Type B pancreatic cell (in vitro differentiated cells): ENCODE results near the gene FAM187B. TPM values are rescaled to one million over a fixed set of nuclear protein-coding genes. Genes with fewer than 3 reads are reported as not detected.
A peak's percentile ranks its signal among the peaks of the same experiment; 100 is the strongest.

Experiments
- DNase-seq: peaks from one replicate; pipeline ENCODE4 v3.0.0; 2021; ENCODE audit warnings: mixed read lengths; ENCODE audit not compliant: unreplicated experiment; ENCODE audit errors: extremely low spot score
- H3K27ac Mint-ChIP-seq: 2 replicates; pipeline ENCODE4 v1.8.0; 2021; ENCODE audit warnings: mild to moderate bottlenecking, mixed read lengths
- H3K27me3 Mint-ChIP-seq: 2 replicates; pipeline ENCODE4 v1.8.0; 2021; ENCODE audit warnings: mixed read lengths
- H3K36me3 Mint-ChIP-seq: 2 replicates; pipeline ENCODE4 v1.8.0; 2021; ENCODE audit warnings: mixed read lengths
- H3K4me1 Mint-ChIP-seq: one replicate; pipeline ENCODE4 v1.8.0; 2021; ENCODE audit warnings: mixed read lengths; ENCODE audit not compliant: unreplicated experiment
- H3K4me3 Mint-ChIP-seq: 2 replicates; pipeline ENCODE4 v1.8.0; 2021; ENCODE audit warnings: mild to moderate bottlenecking, mixed read lengths
- H3K9me3 Mint-ChIP-seq: 2 replicates; pipeline ENCODE4 v1.8.0; 2021; ENCODE audit warnings: mixed read lengths
- total RNA-seq: library from RNA; stranded (reverse); gene quantifications from 2 replicates; pipeline ENCODE4 v1.2.1, GENCODE V29; 2021; ENCODE audit warnings: low replicate concordance
- TF ChIP-seq, protein P1 (sequence below): fragments of 200-600 bp; sonication (generic); conservative IDR thresholded peaks from 2 replicates; pipeline ENCODE4 v1.5.0; 2021; ENCODE audit warnings: antibody characterized with exemption, mild to moderate bottlenecking

FAM187B gene
- total RNA-seq, 1 donor from 2014 or later, result not detected

DNA sequence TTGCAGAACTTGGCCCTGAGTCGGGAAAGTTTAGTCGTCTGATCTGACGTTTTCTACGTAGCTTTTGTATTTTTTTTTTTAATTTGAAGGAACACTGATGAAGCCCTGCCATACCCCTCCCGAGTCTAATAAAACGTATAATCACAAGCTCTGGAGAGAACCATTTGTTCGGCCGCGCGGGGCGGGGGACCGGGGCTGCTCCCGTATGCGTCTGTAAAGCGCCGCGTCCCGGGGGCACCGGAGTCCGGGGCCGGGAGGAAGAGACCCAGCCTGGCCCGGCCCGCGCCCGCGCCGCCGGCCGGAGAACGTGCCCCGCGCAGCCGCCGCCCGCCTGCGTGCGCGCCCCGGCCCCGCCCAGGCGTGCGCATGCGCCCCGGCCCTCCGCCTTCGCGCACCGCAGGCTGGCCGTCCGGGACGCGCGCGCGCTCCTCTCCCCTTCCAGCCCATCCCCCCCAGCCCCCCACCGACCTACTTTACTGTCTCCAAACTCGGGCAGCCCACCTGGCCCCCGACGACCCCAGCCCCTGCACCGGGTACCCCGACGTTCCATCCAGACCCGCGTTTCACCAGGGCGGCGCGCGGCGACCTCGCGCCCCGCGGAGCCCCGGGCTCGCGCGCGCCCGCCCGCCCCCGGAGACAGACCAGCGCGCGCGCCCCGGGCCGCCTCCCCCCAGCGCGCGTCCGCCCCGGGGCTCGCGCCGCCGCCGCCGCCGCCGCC, 39.4 kb upstream of the FAM187B start:
- Mint-ChIP-seq H3K9me3 (no peaks in the 10 kb centered on the region), H3K4me3 (peak overlapping the region; percentile 93), H3K27ac (peak overlapping the region; percentile 94), H3K27me3 (no peaks in the 10 kb centered on the region), H3K4me1 (peaks cover 18% of the 10 kb centered on the region), H3K36me3 (peaks cover 4% of the 10 kb centered on the region)
- TF ChIP-seq, protein P1, sequence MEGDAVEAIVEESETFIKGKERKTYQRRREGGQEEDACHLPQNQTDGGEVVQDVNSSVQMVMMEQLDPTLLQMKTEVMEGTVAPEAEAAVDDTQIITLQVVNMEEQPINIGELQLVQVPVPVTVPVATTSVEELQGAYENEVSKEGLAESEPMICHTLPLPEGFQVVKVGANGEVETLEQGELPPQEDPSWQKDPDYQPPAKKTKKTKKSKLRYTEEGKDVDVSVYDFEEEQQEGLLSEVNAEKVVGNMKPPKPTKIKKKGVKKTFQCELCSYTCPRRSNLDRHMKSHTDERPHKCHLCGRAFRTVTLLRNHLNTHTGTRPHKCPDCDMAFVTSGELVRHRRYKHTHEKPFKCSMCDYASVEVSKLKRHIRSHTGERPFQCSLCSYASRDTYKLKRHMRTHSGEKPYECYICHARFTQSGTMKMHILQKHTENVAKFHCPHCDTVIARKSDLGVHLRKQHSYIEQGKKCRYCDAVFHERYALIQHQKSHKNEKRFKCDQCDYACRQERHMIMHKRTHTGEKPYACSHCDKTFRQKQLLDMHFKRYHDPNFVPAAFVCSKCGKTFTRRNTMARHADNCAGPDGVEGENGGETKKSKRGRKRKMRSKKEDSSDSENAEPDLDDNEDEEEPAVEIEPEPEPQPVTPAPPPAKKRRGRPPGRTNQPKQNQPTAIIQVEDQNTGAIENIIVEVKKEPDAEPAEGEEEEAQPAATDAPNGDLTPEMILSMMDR, result no peak
- DNase-seq, result peak; percentile 85

DNA sequence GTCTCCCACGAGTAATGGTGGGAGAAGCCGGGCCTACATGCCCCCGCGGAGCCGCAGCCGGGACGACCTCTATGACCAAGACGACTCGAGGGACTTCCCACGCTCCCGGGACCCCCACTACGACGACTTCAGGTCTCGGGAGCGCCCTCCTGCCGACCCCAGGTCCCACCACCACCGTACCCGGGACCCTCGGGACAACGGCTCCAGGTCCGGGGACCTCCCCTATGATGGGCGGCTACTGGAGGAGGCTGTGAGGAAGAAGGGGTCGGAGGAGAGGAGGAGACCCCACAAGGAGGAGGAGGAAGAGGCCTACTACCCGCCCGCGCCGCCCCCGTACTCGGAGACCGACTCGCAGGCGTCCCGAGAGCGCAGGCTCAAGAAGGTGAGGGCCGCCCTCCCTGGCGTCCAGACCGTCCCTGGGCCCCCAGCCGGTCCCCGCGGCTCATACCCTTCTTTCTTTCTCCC, 38.8 kb upstream of the FAM187B start:
- no peak for DNase-seq
- Mint-ChIP-seq H3K9me3 (no peaks in the 10 kb centered on the region), H3K4me3 (peak overlapping the region; percentile 93), H3K36me3 (peaks cover 4% of the 10 kb centered on the region), H3K4me1 (peaks cover 18% of the 10 kb centered on the region), H3K27me3 (no peaks in the 10 kb centered on the region), H3K27ac (peak overlapping the region; percentile 94)
- TF ChIP-seq, protein P1, result no peak

DNA sequence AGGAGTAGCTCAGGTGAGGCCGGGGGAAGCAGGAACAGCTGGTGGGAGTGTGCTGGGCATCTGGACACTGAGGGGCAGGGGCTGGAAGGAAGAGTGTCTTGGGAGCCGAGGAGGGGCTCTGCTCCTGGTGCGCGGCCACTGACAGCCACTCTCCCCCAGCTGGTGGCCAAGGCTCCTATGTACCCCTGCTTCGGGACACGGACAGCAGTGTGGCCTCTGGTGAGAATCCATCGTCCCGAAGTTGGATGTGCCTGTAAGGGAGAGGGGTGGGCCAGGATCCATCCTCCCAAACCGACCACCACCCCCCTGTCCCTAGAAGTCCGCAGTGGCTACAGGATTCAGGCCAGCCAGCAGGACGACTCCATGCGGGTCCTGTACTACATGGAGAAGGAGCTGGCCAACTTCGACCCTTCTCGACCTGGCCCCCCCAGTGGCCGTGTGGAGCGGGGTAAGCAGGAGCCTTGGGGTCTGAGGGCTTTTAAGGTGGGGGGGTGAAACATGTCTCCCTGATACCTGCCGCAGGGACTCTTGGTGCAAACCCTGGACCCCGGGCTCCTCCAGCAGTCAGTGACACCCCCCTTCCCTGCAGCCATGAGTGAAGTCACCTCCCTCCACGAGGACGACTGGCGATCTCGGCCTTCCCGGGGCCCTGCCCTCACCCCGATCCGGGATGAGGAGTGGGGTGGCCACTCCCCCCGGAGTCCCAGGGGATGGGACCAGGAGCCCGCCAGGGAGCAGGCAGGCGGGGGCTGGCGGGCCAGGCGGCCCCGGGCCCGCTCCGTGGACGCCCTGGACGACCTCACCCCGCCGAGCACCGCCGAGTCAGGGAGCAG, 38.2 kb upstream of the FAM187B start:
- DNase-seq, result no peak
- Mint-ChIP-seq H3K36me3 (peaks cover 4% of the 10 kb centered on the region), H3K27ac (peak overlapping the region; percentile 68), H3K27me3 (no peaks in the 10 kb centered on the region), H3K9me3 (no peaks in the 10 kb centered on the region), H3K4me3 (peak overlapping the region; percentile 93), H3K4me1 (peaks cover 13% of the 10 kb centered on the region)
- TF ChIP-seq, protein P1, result no peak

DNA sequence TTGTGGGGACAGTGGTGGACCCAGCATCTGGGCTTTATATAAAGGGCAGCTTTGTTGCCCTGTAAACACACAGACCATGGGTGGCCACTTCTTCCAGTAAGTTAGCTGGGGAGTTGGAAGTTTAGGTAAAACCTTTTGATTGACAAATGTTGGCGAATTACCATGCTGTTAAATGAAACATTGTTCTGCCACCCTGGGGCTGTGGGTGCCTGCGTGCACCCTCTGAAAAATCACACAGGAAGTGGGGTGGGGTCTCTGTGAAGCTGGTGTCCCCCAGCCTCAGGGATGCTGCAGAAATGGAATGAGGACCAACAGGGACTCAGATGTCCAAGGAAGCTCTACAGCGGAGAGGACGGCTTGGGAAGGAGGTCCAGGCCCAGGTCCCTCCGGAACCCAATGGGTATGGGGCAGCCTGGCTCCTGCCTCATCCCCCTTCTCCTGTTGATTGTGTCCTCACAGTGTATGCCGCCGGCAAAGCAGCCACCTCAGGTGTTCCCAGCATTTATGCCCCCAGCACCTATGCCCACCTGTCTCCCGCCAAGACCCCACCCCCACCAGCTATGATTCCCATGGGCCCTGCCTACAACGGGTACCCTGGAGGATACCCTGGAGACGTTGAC, 37.5 kb upstream of the FAM187B start:
- Mint-ChIP-seq H3K4me1 (peaks cover 13% of the 10 kb centered on the region), H3K36me3 (peaks cover 3% of the 10 kb centered on the region), H3K27ac (peak overlapping the region; percentile 68), H3K9me3 (no peaks in the 10 kb centered on the region), H3K27me3 (no peaks in the 10 kb centered on the region), H3K4me3 (peak overlapping the region; percentile 84)
- TF ChIP-seq, protein P1, result no peak
- DNase-seq, result peak; percentile 37

DNA sequence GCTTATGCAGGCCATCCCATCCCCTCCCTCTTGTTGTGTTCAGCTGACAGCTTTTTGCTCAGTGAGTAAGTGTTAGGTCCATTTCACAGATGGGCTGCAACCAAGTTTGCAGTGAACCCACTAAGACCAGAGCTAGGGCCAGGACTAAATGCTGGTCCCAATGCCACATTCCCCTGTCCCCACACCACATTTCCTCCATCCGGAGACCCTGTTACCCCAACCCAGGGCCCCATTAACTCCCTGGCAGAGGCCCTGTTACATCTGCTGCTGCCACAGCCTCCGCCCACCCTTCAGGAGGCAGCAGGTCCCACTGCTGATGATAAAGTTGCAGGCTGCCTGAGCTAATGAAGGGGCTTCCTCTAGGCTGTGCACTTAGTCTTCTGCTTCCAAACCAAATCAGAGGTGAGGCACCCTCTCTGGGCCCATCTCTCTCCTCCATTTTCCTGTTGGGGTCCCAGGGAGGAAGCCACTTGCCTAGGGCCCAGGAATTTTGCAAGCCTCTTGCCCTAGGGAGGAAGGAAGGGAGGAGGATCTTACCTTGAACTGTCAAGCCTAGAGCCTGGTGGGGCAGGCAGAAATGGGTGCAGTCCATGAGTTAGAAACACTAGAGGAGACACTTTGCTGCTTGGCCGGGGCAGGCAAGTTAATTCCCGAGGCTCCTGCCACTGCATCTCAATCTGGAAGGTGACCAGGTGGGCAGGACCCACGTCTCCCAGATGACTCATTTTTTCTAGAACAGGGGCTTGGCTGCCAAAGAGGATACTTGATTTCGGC, 36.8 kb upstream of the FAM187B start:
- peak overlapping the region; percentile 84 for H3K4me3 Mint-ChIP-seq
- DNase-seq, result peak; percentile 48
- no peaks in the 10 kb centered on the region for H3K9me3 Mint-ChIP-seq
- TF ChIP-seq, protein P1, result no peak
- no peaks in the 10 kb centered on the region for H3K27me3 Mint-ChIP-seq
- H3K27ac Mint-ChIP-seq, result peak overlapping the region; percentile 68
- H3K36me3 Mint-ChIP-seq, result no peaks in the 10 kb centered on the region
- peaks cover 13% of the 10 kb centered on the region for H3K4me1 Mint-ChIP-seq
